GM18907 (cell line): ENCODE data around the gene SLC7A5.
"Not testable (repeated sequence)": the region's sequence is repeated elsewhere in the genome, so short reads cannot be mapped to it uniquely, and the experiment has no call there.

Experiments
- ATAC-seq: cut with Tn5 transposase; IDR thresholded peaks from one replicate; pipeline ENCODE4 v1.9.1; 2021; ENCODE audit warnings: mild to moderate bottlenecking, moderate library complexity; ENCODE audit not compliant: unreplicated experiment

Gene SLC7A5

GRCh38 chr16:87802670-87803069 is 66.6 kb downstream of the SLC7A5 start:
- no peak for ATAC-seq

GRCh38 chr16:87801679-87802259 is 67.5 kb downstream of the SLC7A5 start:
- no peak for ATAC-seq

- ATAC-seq = no peak
Measured at GRCh38 chr16:87800497-87800896, 68.8 kb downstream of the SLC7A5 start.

- ATAC-seq = no peak
Measured at GRCh38 chr16:87795336-87795735, 74.0 kb downstream of the SLC7A5 start.

- ATAC-seq = no peak
Measured at GRCh38 chr16:87794485-87795078, 74.7 kb downstream of the SLC7A5 start.

- no peak for ATAC-seq
Measured at GRCh38 chr16:87792205-87792565, 77.1 kb downstream of the SLC7A5 start.

GRCh38 chr16:87791295-87792204 is 77.8 kb downstream of the SLC7A5 start:
- ATAC-seq = no peak

- ATAC-seq = no peak
Measured at GRCh38 chr16:87790292-87791100, 78.8 kb downstream of the SLC7A5 start.

GRCh38 chr16:87789437-87790291 is 79.6 kb downstream of the SLC7A5 start:
- no peak for ATAC-seq

GRCh38 chr16:87788730-87789436 is 80.4 kb downstream of the SLC7A5 start:
- ATAC-seq = not testable (repeated sequence)

- ATAC-seq = not testable (repeated sequence)
Measured at GRCh38 chr16:87787451-87788091, 81.7 kb downstream of the SLC7A5 start.

GRCh38 chr16:87784812-87785211 is 84.5 kb downstream of the SLC7A5 start:
- no peak for ATAC-seq

- ATAC-seq = no peak
Measured at GRCh38 chr16:87782033-87782432, 87.3 kb downstream of the SLC7A5 start.

GRCh38 chr16:87780385-87780989 is 88.8 kb downstream of the SLC7A5 start:
- ATAC-seq = peak; percentile 46
